Spleen (tissue), 13 donors: Measurements from ENCODE around the gene HS2ST1. TPM values are rescaled to one million over a fixed set of nuclear protein-coding genes. Genes with fewer than 3 reads are reported as not detected.
"Not testable (repeated sequence)": the region's sequence is repeated elsewhere in the genome, so short reads cannot be mapped to it uniquely, and the experiment has no call there.

Experiments used
- DNase-seq: peaks from one replicate; pipeline ENCODE4 v3.0.0-alpha.2; 2020
- H3K27ac ChIP-seq, 8 donors: fragments of 200-600 bp; sonication (generic) in 7 of 8; 1 replicate in 4 of 8; 2 replicates in 4 of 8; pipeline versions ENCODE4 v1.5.0 to v1.8.0; 2016 to 2021; ENCODE audit warnings: inconsistent platforms in 4 of 8, mild to moderate bottlenecking in 4 of 8, moderate library complexity in 1 of 8
- H3K27me3 ChIP-seq, 7 donors: fragments of 200-600 bp; sonication (generic) in 6 of 7; replicated peaks in 1 of 7; 1 replicate in 4 of 7; 2 replicates in 3 of 7; pipeline versions ENCODE4 v1.5.0 to v1.8.0; 2016 to 2021; ENCODE audit warnings: inconsistent platforms in 3 of 7, mild to moderate bottlenecking in 1 of 7
- H3K36me3 ChIP-seq, 6 donors: fragments of 200-600 bp; sonication (generic) in 5 of 6; 1 replicate in 4 of 6; 2 replicates in 2 of 6; pipeline versions ENCODE4 v1.5.0 to v1.8.0; 2016 to 2021; ENCODE audit warnings: inconsistent platforms in 2 of 6
- H3K4me1 ChIP-seq, 6 donors: fragments of 200-600 bp; sonication (generic) in 5 of 6; 1 replicate in 3 of 6; 2 replicates in 3 of 6; pipeline versions ENCODE4 v1.5.0 to v1.8.0; 2016 to 2021; ENCODE audit warnings: inconsistent platforms in 3 of 6
- H3K4me3 ChIP-seq, 8 donors: fragments of 200-600 bp; sonication (generic) in 7 of 8; 1 replicate in 4 of 8; 2 replicates in 4 of 8; pipeline versions ENCODE4 v1.5.0 to v1.8.0; 2016 to 2021; ENCODE audit warnings: inconsistent platforms in 4 of 8, mild to moderate bottlenecking in 4 of 8, moderate library complexity in 2 of 8
- H3K9me3 ChIP-seq, 8 donors: fragments of 200-600 bp; sonication (generic) in 7 of 8; 1 replicate in 4 of 8; 2 replicates in 4 of 8; pipeline versions ENCODE4 v1.5.0 to v1.8.0; 2016 to 2021; ENCODE audit warnings: inconsistent platforms in 4 of 8
- POLR2A ChIP-seq, 3 donors: fragments of 450-650 bp; IDR thresholded peaks; one replicate each; pipeline ENCODE4 v1.5.1; 2017; ENCODE audit warnings: antibody characterized with exemption in 3 of 3, mild to moderate bottlenecking in 1 of 3
- POLR2AphosphoS5 ChIP-seq, 3 donors: sonication (generic); formaldehyde crosslinking; IDR thresholded peaks; one replicate each; pipeline ENCODE4 v1.5.1; 2017; ENCODE audit warnings: antibody characterized with exemption in 3 of 3
- WGBS, 5 donors: extraction: QIAGEN DNeasy Blood & Tissue Kit in 3 of 5; methylation state at CpG; one replicate each; pipeline versions ENCODE4 v1.1.5 to v1.1.7; 2013 to 2018; 5-methylcytosine and 5-hydroxymethylcytosine counted together
- intact Hi-C: fragments of 100-400 bp; cut with DNase I; formaldehyde crosslinking; loops from one replicate; pipeline ENCODE4 v1.15.0; 2023; ENCODE audit warnings: low total_unique reads
- long read RNA-seq, 2 donors: transcript quantifications; one replicate each; lab custom pipeline, GENCODE V29; 2026
- polyA plus RNA-seq, 3 donors: library from polyadenylated mRNA; stranded (reverse); fragments of 200-250 nt; gene quantifications; one replicate each; pipeline ENCODE4 v1.2.1, GENCODE V29; 2013
- total RNA-seq, 7 donors: library from RNA; depleted of rRNA in 3 of 7; stranded (reverse); fragments of >200 nt in 3 of 7; fragmentation: NEBNext Ultra II Directional in 4 of 7; extraction: Animal tissue kit (Norgen Biotek cat#: 25700) in 4 of 7; gene quantifications; one replicate each; pipeline versions ENCODE4 v1.1.0 to v1.2.1, GENCODE V29; 2016 to 2021
- TF ChIP-seq, protein P1 (sequence below), 11 experiments: fragments of 200-600 bp in 7 of 11; fragments of 450-650 bp in 4 of 11; sonication (generic) in 4 of 11; IDR thresholded peaks in 8 of 11; conservative IDR thresholded peaks in 3 of 11; 1 replicate in 7 of 11; 2 replicates in 4 of 11; pipeline versions ENCODE4 v1.4.0 to v1.8.0; 2016 to 2021; ENCODE audit warnings: antibody characterized with exemption in 11 of 11, inconsistent platforms in 4 of 11, mild to moderate bottlenecking in 1 of 11
- donor health status: healthy with polysubstance abuse.
- donor health status: DM: no; HTN: no; CAD: no; lungs with moderate emphysema.
- donor health status: DM: no; HTN: no; CAD: no.
- donor health status: Bipolar disorder and iron deficiency.
- donor health status: healthy.
- donor health status: DM: no; HTN: no; CAD: no.
- donor health status: DM: yes; HTN: yes; CAD: no.

HS2ST1 gene
- 10 to 100 TPM; 20.2 to 32.9 (median 23.9) TPM for total RNA-seq
- 1 to 10 TPM; 4.6 to 7.4 (median 6.5) TPM for polyA plus RNA-seq
- long read RNA-seq, donor 1, full-length matches to known transcripts, result 11 of 11 reads
- long read RNA-seq, donor 1, partial matches to known transcripts, result 0 of 11 reads
- long read RNA-seq, donor 1, other reads (novel, unspliced or antisense), result 0 of 11 reads
- long read RNA-seq, donor 2, full-length matches to known transcripts, result 4 of 4 reads
- long read RNA-seq, donor 2, partial matches to known transcripts, result 0 of 4 reads
- long read RNA-seq, donor 2, other reads (novel, unspliced or antisense), result 0 of 4 reads

DNA sequence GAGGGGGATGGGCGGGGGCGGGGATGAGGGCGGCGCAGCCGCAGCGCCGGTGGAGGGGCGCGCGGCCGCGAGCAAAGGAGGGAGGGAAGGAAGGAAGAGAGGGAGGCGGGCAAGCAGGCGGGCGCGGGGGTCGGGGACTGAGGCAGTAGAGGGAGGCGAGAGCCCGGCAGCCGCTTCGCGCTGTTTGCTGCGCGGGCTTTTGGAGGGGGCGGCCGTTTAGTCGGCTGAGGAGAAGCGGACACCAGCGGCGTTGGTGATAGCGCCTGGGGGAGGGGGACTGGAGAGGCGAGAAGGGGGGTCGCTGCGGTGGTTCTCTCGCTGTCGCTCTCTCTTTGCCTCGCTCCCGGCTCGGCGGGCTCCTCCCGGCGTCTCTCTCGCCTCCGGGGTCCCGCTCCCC, at the start of gene HS2ST1:
Gene HS2ST1 (plus strand): TSS at position 35 of the 397 bp plus-strand sequence.
- TF ChIP-seq, protein P1, sequence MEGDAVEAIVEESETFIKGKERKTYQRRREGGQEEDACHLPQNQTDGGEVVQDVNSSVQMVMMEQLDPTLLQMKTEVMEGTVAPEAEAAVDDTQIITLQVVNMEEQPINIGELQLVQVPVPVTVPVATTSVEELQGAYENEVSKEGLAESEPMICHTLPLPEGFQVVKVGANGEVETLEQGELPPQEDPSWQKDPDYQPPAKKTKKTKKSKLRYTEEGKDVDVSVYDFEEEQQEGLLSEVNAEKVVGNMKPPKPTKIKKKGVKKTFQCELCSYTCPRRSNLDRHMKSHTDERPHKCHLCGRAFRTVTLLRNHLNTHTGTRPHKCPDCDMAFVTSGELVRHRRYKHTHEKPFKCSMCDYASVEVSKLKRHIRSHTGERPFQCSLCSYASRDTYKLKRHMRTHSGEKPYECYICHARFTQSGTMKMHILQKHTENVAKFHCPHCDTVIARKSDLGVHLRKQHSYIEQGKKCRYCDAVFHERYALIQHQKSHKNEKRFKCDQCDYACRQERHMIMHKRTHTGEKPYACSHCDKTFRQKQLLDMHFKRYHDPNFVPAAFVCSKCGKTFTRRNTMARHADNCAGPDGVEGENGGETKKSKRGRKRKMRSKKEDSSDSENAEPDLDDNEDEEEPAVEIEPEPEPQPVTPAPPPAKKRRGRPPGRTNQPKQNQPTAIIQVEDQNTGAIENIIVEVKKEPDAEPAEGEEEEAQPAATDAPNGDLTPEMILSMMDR (IDR thresholded peaks at IDR 0.05 in 8 of 11, conservative IDR thresholded peaks at IDR 0.05 in 3 of 11), result no peak
- TF ChIP-seq POLR2AphosphoS5 (IDR thresholded peaks at IDR 0.05) (peak; percentile 76 to 90 (median 89)), POLR2A (IDR thresholded peaks at IDR 0.05) (peak in 1 of 3 donors; percentile 47)
- Histone ChIP-seq H3K4me3 (peak within 1 kb of the TSS; percentile 85 to 94 (median 92)), H3K27me3 (no peaks in the 10 kb centered on the region), H3K36me3 (peaks cover 0 to 19% (median 3%) of the 10 kb centered on the region in 6 donors), H3K27ac (peak within 1 kb of the TSS; percentile 88 to 95 (median 94)), H3K4me1 (peaks cover 20 to 68% (median 57%) of the 10 kb centered on the region in 6 donors), H3K9me3 (no peaks in the 10 kb centered on the region)
- DNase-seq, result peak; percentile 98
- intact Hi-C loops, result no loop called here
- WGBS, 5 donors, result 1% methylated on average over 36 to 45 of the region's 45 CpGs

DNA sequence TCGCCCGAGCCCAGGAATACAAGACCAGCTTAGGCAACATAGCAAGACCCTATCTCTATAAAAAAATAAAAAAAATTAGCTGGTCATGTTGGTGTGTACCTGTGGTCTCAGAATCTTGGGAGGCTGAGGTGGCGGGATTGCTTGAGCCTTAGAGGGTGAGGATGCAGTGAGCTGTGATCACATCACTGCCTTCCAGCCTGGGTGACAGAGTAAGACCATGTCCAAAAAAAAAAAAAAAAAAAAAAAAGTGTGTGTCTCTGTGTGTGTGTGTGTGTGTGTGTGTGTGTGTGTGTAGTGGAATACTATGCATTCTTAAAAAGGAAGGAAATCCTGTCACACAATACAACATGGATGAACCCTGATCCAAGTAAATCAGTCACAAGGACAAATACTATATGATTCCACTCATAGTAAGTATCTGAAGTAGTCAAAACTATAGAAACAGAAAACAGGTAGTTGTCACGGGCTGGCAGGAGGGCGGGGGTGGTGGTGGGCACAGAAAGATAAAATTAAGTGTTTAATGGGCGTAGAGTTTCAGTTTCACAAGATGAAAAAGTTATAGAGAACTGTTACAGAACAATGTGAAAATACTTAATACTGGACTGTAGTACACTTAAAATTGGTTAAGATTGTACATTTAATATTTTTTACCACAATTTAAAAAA, 48.3 kb upstream of the HS2ST1 start:
- WGBS, 5 donors, result 54 to 84% (median 66%) methylated on average over 6 of the region's 6 CpGs
- intact Hi-C loops, result no loop called here

DNA sequence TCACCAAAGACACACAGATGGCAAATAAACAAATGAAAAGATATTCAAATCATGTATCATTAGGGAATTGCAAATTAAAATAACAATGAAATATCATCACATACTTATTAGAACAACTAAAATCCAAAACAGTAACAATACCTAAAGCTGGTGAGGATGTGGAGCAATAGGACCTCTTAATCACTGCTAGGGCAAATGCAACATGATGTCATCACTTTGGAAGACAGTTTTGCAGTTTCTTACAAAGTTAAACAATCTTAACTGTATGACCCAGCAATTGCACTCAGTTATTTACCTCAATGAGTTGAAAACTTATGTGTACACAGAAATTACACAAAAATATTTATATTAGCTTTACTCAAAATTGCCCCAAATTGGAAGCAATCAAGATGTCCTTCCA, 47.8 kb upstream of the HS2ST1 start:
- DNase-seq, result no peak
- H3K27ac ChIP-seq, result peak overlapping the region in 2 of 8 donors; percentile 10 to 23

More for the DNA sequence above, 48.3 kb upstream of the HS2ST1 start:
- DNase-seq, result no peak
- H3K9me3 ChIP-seq, result no peaks in the 10 kb centered on the region
- H3K27me3 ChIP-seq, result no peaks in the 10 kb centered on the region
- TF ChIP-seq, protein P1 (IDR thresholded peaks at IDR 0.05 in 8 of 11, conservative IDR thresholded peaks at IDR 0.05 in 3 of 11), result no peak
- TF ChIP-seq POLR2AphosphoS5 (IDR thresholded peaks at IDR 0.05) (no peak), POLR2A (IDR thresholded peaks at IDR 0.05) (no peak)
- peaks cover 0 to 27% (median 11%) of the 10 kb centered on the region in 6 donors for H3K36me3 ChIP-seq
- H3K4me3 ChIP-seq, result no peak overlapping the region
- peaks cover 0 to 43% (median 9%) of the 10 kb centered on the region in 6 donors for H3K4me1 ChIP-seq
- H3K27ac ChIP-seq, result peak overlapping the region in 3 of 8 donors; percentile 23 to 37 (median 32)

DNA sequence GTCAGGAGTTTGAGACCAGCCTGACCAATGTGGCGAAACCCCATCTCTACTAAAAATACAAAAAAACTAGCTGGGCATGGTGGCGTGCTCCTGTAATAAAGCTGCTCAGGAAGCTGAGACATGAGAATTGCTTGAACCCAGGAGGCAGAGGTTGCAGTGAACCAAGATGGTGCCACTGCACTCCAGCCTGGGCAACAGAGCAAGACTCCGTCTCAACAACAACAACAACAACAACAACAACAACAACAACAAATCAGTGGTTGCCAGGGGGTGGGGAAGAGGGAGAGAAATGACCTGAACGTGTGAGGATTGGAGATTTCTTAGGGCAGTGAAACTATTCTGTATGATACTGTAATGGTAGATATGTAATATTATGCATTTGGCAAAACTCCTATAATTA, 47.2 kb upstream of the HS2ST1 start:
- DNase-seq, intact Hi-C loops, H3K4me3 ChIP-seq, H3K27me3 ChIP-seq, H3K9me3 ChIP-seq, H3K27ac ChIP-seq: not testable (repeated sequence)
- Histone ChIP-seq H3K4me1 (peaks cover 0 to 43% (median 9%) of the 10 kb centered on the region in 6 donors), H3K36me3 (peaks cover 0 to 22% (median 9%) of the 10 kb centered on the region in 6 donors)
- 86 to 97% (median 94%) methylated on average over 4 of the region's 4 CpGs for WGBS, 5 donors

More for the DNA sequence above, 47.8 kb upstream of the HS2ST1 start:
- intact Hi-C loops, result no loop called here
- Histone ChIP-seq H3K4me3 (no peak overlapping the region), H3K27me3 (no peaks in the 10 kb centered on the region), H3K4me1 (peaks cover 0 to 43% (median 9%) of the 10 kb centered on the region in 6 donors), H3K36me3 (peaks cover 0 to 23% (median 11%) of the 10 kb centered on the region in 6 donors), H3K9me3 (no peaks in the 10 kb centered on the region)
- TF ChIP-seq POLR2AphosphoS5 (IDR thresholded peaks at IDR 0.05) (no peak), POLR2A (IDR thresholded peaks at IDR 0.05) (no peak)
- TF ChIP-seq, protein P1 (IDR thresholded peaks at IDR 0.05 in 8 of 11, conservative IDR thresholded peaks at IDR 0.05 in 3 of 11), result no peak
